CD4-positive, CD25-positive, alpha-beta regulatory T cell (primary cell): ENCODE data around the gene C13orf42. TPM values are rescaled to one million over a fixed set of nuclear protein-coding genes. Genes with fewer than 3 reads are reported as not detected.
"Not testable (repeated sequence)": the region's sequence is repeated elsewhere in the genome, so short reads cannot be mapped to it uniquely, and the experiment has no call there.

Experiments used
- ATAC-seq, 2 donors: fragments of 150-1000 bp; cut with Tn5 transposase; one replicate each; pipeline ENCODE4 v1.10.0; 2021; ENCODE audit warnings: low read depth in 2 of 2, moderate number of reproducible peaks in 2 of 2, moderate library complexity in 1 of 2
- DNase-seq, 3 donors: peaks; one replicate each; pipeline versions ENCODE4 v3.0.0 to v3.0.0-alpha.2; 2012 to 2022; ENCODE audit warnings: mixed read lengths in 1 of 3
- H3K27ac ChIP-seq: one replicate; pipeline ENCODE4 v1.7.0; 2013; ENCODE audit warnings: mild to moderate bottlenecking, low read length; ENCODE audit not compliant: insufficient read depth, poor library complexity, severe bottlenecking
- H3K27me3 ChIP-seq: one replicate; pipeline ENCODE4 v1.7.0; 2013; ENCODE audit warnings: low read length; ENCODE audit not compliant: control insufficient read depth, insufficient read depth
- H3K36me3 ChIP-seq: one replicate; pipeline ENCODE4 v1.7.0; 2013; ENCODE audit warnings: mild to moderate bottlenecking, low read length, moderate library complexity; ENCODE audit not compliant: control insufficient read depth, insufficient read depth
- H3K4me1 ChIP-seq: 2 replicates; pipeline ENCODE4 v1.7.0; 2013; ENCODE audit warnings: mild to moderate bottlenecking, low read length; ENCODE audit not compliant: insufficient read depth, control insufficient read depth, poor library complexity, severe bottlenecking
- H3K4me3 ChIP-seq: one replicate; pipeline ENCODE4 v1.7.0; 2013; ENCODE audit warnings: low read depth, mild to moderate bottlenecking, low read length, moderate library complexity
- H3K9me3 ChIP-seq, 2 experiments: 1 replicate in 1 of 2; 2 replicates in 1 of 2; pipeline ENCODE4 v1.7.0; 2013; ENCODE audit warnings: low read length in 2 of 2, mild to moderate bottlenecking in 1 of 2, moderate library complexity in 1 of 2; ENCODE audit not compliant: control insufficient read depth in 2 of 2
- H3K27ac Mint-ChIP-seq, 3 donors: one replicate each; pipeline ENCODE4 v1.8.0; 2020 to 2022; ENCODE audit warnings: mild to moderate bottlenecking in 3 of 3, mixed read lengths in 3 of 3, moderate library complexity in 2 of 3
- H3K27me3 Mint-ChIP-seq: one replicate; pipeline ENCODE4 v1.8.0; 2022; ENCODE audit warnings: mild to moderate bottlenecking, mixed read lengths
- H3K36me3 Mint-ChIP-seq: one replicate; pipeline ENCODE4 v1.8.0; 2020; ENCODE audit warnings: mixed read lengths
- H3K4me1 Mint-ChIP-seq, 4 donors: one replicate each; pipeline ENCODE4 v1.8.0; 2020 to 2022; ENCODE audit warnings: mixed read lengths in 4 of 4, mild to moderate bottlenecking in 1 of 4
- H3K4me3 Mint-ChIP-seq, 4 donors: one replicate each; pipeline ENCODE4 v1.8.0; 2020 to 2022; ENCODE audit warnings: mild to moderate bottlenecking in 4 of 4, mixed read lengths in 4 of 4, moderate library complexity in 3 of 4
- H3K9me3 Mint-ChIP-seq, 7 donors: one replicate each; pipeline ENCODE4 v1.8.0; 2020 to 2022; ENCODE audit warnings: mixed read lengths in 7 of 7, mild to moderate bottlenecking in 3 of 7, moderate library complexity in 2 of 7
- polyA plus RNA-seq, 4 donors: library from polyadenylated mRNA; unstranded; fragments of 300-500 nt; fragmentation: Illumina TruSeq; gene quantifications; one replicate each; pipeline ENCODE4 v1.2.3, GENCODE V29; 2021
- total RNA-seq: library from RNA; stranded (reverse); gene quantifications from one replicate; pipeline ENCODE4 v1.2.3, GENCODE V29; 2022

The C13orf42 gene
- total and polyA plus RNA-seq, 5 donors from 2014 or later, result not detected

GRCh38 chr13:51101636-51102235 is 9.3 kb downstream of the C13orf42 start:
- H3K27me3 Mint-ChIP-seq, result peaks cover 40% of the 10 kb centered on the region
- H3K9me3 ChIP-seq, result no peaks in the 10 kb centered on the region
- no peaks in the 10 kb centered on the region for H3K36me3 ChIP-seq
- no peaks in the 10 kb centered on the region for H3K36me3 Mint-ChIP-seq
- no peaks in the 10 kb centered on the region for H3K4me1 Mint-ChIP-seq
- no peak overlapping the region for H3K4me3 ChIP-seq
- H3K9me3 Mint-ChIP-seq, result peaks cover 0 to 3% (median 0%) of the 10 kb centered on the region in 7 donors
- no peak for DNase-seq
- ATAC-seq, result no peak
- H3K27ac Mint-ChIP-seq, result peak overlapping the region in 1 of 3 donors; percentile 11
- H3K27ac ChIP-seq, result no peak overlapping the region
- no peak overlapping the region for H3K4me3 Mint-ChIP-seq
- peaks cover 28% of the 10 kb centered on the region for H3K27me3 ChIP-seq
- H3K4me1 ChIP-seq, result no peaks in the 10 kb centered on the region

- DNase-seq, result no peak
- Histone ChIP-seq H3K27me3 (peaks cover 33% of the 10 kb centered on the region), H3K27ac (no peak overlapping the region), H3K36me3 (no peaks in the 10 kb centered on the region), H3K9me3 (no peaks in the 10 kb centered on the region), H3K4me1 (no peaks in the 10 kb centered on the region), H3K4me3 (no peak overlapping the region)
- ATAC-seq, result no peak
- no peak overlapping the region for H3K27ac Mint-ChIP-seq
- H3K4me1 Mint-ChIP-seq, result no peaks in the 10 kb centered on the region
- no peaks in the 10 kb centered on the region for H3K36me3 Mint-ChIP-seq
- peaks cover 47% of the 10 kb centered on the region for H3K27me3 Mint-ChIP-seq
- H3K9me3 Mint-ChIP-seq, result peaks cover 0 to 3% (median 0%) of the 10 kb centered on the region in 7 donors
- H3K4me3 Mint-ChIP-seq, result no peak overlapping the region
These were observed 13.6 kb downstream of the C13orf42 start for GRCh38 chr13:51097353-51098043.

GRCh38 chr13:51096131-51096530 is 14.9 kb downstream of the C13orf42 start:
- H3K4me3 Mint-ChIP-seq, result no peak overlapping the region
- no peak overlapping the region for H3K27ac Mint-ChIP-seq
- Histone ChIP-seq H3K27me3 (peaks cover 27% of the 10 kb centered on the region), H3K4me3 (no peak overlapping the region), H3K4me1 (no peaks in the 10 kb centered on the region), H3K27ac (no peak overlapping the region), H3K9me3 (no peaks in the 10 kb centered on the region), H3K36me3 (no peaks in the 10 kb centered on the region)
- H3K27me3 Mint-ChIP-seq, result peaks cover 52% of the 10 kb centered on the region
- no peaks in the 10 kb centered on the region for H3K4me1 Mint-ChIP-seq
- no peak for ATAC-seq
- no peaks in the 10 kb centered on the region for H3K9me3 Mint-ChIP-seq
- H3K36me3 Mint-ChIP-seq, result no peaks in the 10 kb centered on the region
- DNase-seq, result no peak

- Mint-ChIP-seq H3K4me3 (no peak overlapping the region), H3K9me3 (no peaks in the 10 kb centered on the region), H3K27ac (no peak overlapping the region), H3K4me1 (no peaks in the 10 kb centered on the region), H3K36me3 (no peaks in the 10 kb centered on the region), H3K27me3 (peaks cover 51% of the 10 kb centered on the region)
- DNase-seq (no peak), ATAC-seq (no peak)
- Histone ChIP-seq H3K4me3 (no peak overlapping the region), H3K27ac (no peak overlapping the region), H3K9me3 (no peaks in the 10 kb centered on the region), H3K36me3 (no peaks in the 10 kb centered on the region), H3K27me3 (peaks cover 19% of the 10 kb centered on the region), H3K4me1 (no peaks in the 10 kb centered on the region)
These were observed 17.5 kb downstream of the C13orf42 start for GRCh38 chr13:51093574-51093973.

- no peak for DNase-seq
- peaks cover 10% of the 10 kb centered on the region for H3K27me3 ChIP-seq
- H3K9me3 Mint-ChIP-seq, result no peaks in the 10 kb centered on the region
- H3K36me3 ChIP-seq, result no peaks in the 10 kb centered on the region
- no peak overlapping the region for H3K4me3 Mint-ChIP-seq
- no peaks in the 10 kb centered on the region for H3K36me3 Mint-ChIP-seq
- H3K4me3 ChIP-seq, result no peak overlapping the region
- no peak for ATAC-seq
- no peak overlapping the region for H3K27ac Mint-ChIP-seq
- no peaks in the 10 kb centered on the region for H3K9me3 ChIP-seq
- no peak overlapping the region for H3K27ac ChIP-seq
- H3K4me1 Mint-ChIP-seq, result no peaks in the 10 kb centered on the region
- H3K27me3 Mint-ChIP-seq, result peaks cover 42% of the 10 kb centered on the region
- no peaks in the 10 kb centered on the region for H3K4me1 ChIP-seq
These were observed 19.2 kb downstream of the C13orf42 start for GRCh38 chr13:51091839-51092238.

- Histone ChIP-seq H3K27ac (no peak overlapping the region), H3K27me3 (peaks cover 3% of the 10 kb centered on the region), H3K4me3 (no peak overlapping the region), H3K9me3 (no peaks in the 10 kb centered on the region), H3K4me1 (no peaks in the 10 kb centered on the region), H3K36me3 (no peaks in the 10 kb centered on the region)
- no peak overlapping the region for H3K4me3 Mint-ChIP-seq
- H3K36me3 Mint-ChIP-seq, result no peaks in the 10 kb centered on the region
- ATAC-seq (no peak), DNase-seq (no peak)
- H3K27me3 Mint-ChIP-seq, result no peaks in the 10 kb centered on the region
- H3K27ac Mint-ChIP-seq, result no peak overlapping the region
- H3K9me3 Mint-ChIP-seq, result peaks cover 0 to 5% (median 0%) of the 10 kb centered on the region in 7 donors
- H3K4me1 Mint-ChIP-seq, result peaks cover 0 to 2% (median 0%) of the 10 kb centered on the region in 4 donors
These were observed 27.4 kb downstream of the C13orf42 start for GRCh38 chr13:51083706-51084105.

DNA sequence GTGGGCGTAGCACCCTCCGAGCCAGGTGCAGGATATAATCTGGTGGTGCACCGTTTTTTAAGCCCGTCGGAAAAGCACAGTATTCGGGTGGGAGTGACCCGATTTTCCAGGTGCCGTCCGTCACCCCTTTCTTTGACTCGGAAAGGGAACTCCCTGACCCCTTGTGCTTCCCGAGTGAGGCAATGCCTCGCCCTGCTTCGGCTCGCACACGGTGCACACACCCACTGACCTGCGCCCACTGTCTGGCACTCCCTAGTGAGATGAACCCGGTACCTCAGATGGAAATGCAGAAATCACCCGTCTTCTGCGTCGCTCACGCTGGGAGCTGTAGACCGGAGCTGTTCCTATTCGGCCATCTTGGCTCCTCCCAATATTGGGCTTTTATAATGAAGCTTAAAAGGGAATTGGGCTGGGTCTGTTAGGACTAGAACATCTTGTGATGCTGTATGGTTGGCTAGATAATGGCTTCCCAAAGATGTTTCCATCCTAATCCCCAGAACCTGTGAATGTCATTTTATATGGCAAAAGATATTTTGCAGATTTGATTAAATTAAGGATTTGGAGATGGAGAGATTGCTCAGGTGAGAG is 30.5 kb downstream of the C13orf42 start:
- Mint-ChIP-seq H3K4me3 (peak overlapping the region in 2 of 4 donors; percentile 43 to 63), H3K27ac (peak overlapping the region in 1 of 3 donors; percentile 44)
- H3K27me3 Mint-ChIP-seq, H3K27me3 ChIP-seq, H3K9me3 ChIP-seq, H3K27ac ChIP-seq, H3K4me3 ChIP-seq, H3K4me1 Mint-ChIP-seq, H3K4me1 ChIP-seq, H3K36me3 ChIP-seq, H3K36me3 Mint-ChIP-seq, ATAC-seq, H3K9me3 Mint-ChIP-seq, DNase-seq: not testable (repeated sequence)
